Activated T-cell treated with anti-CD3 and anti-CD28 coated beads for 1 hour (primary cell): Measurements from ENCODE around the gene LEFTY1.
"Not testable (repeated sequence)": the region's sequence is repeated elsewhere in the genome, so short reads cannot be mapped to it uniquely, and the experiment has no call there.

Source experiments
- DNase-seq: peaks from one replicate; pipeline ENCODE4 v3.0.0-alpha.2; 2020; ENCODE audit warnings: low read depth

Gene LEFTY1

GRCh38 chr1:225888898-225889601, at the start of gene LEFTY1:
Gene LEFTY1 (minus strand): TSS chr1:225889146. CDS start chr1:225889066, 80 bp downstream.
- no peak for DNase-seq

- DNase-seq, result no peak
Measured at GRCh38 chr1:225937048-225937968, 48.4 kb upstream of the LEFTY1 start.

- no peak for DNase-seq
Measured at GRCh38 chr1:225936523-225936922, 47.6 kb upstream of the LEFTY1 start.

DNA sequence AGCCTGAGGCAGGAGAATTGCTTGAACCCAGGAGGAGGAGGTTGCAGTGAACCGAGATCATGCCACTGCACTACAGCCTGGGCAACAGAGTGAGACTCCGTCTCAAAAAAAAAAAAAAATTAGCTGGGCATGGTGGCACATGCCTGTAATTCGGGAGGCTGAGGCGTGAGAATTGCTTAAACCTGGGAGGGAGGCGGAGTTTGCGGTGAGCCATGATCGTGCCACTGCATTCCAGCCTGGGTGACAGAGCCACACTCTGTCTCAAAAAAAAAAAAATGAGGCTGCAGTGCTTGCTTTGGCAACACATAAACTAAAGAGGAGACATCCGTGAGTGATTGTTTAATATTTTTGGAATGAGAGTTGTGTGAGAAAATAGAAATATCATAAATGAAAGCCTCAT, 47.1 kb upstream of the LEFTY1 start:
- DNase-seq, result not testable (repeated sequence)

GRCh38 chr1:225934711-225935110, 45.8 kb upstream of the LEFTY1 start:
- no peak for DNase-seq

- DNase-seq, result no peak
Measured at GRCh38 chr1:225933072-225933471, 44.1 kb upstream of the LEFTY1 start.

- no peak for DNase-seq
Measured at GRCh38 chr1:225931270-225932136, 42.6 kb upstream of the LEFTY1 start.

- no peak for DNase-seq
Measured at GRCh38 chr1:225930566-225930965, 41.6 kb upstream of the LEFTY1 start.

DNA sequence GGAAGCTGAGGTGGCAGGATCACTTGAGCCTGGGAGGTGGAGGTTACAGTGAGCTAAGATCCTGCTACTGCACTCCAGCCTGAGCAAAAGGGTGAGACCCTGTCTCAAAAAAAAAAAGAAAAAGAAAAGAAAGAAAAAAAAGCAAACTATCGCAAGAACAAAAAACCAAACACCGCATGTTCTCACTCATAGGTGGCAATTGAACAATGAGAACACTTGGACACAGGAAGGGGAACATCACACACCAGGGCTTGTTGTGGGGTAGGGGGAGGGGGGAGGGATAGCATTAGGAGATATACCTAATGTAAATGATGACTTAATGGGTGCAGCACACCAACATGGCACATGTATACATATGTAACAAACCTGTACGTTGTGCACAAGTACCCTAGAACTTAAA, 40.5 kb upstream of the LEFTY1 start:
- not testable (repeated sequence) for DNase-seq

GRCh38 chr1:225928186-225929175, 39.5 kb upstream of the LEFTY1 start:
- DNase-seq, result no peak

- no peak for DNase-seq
Measured at GRCh38 chr1:225926551-225927113, 37.7 kb upstream of the LEFTY1 start.

DNA sequence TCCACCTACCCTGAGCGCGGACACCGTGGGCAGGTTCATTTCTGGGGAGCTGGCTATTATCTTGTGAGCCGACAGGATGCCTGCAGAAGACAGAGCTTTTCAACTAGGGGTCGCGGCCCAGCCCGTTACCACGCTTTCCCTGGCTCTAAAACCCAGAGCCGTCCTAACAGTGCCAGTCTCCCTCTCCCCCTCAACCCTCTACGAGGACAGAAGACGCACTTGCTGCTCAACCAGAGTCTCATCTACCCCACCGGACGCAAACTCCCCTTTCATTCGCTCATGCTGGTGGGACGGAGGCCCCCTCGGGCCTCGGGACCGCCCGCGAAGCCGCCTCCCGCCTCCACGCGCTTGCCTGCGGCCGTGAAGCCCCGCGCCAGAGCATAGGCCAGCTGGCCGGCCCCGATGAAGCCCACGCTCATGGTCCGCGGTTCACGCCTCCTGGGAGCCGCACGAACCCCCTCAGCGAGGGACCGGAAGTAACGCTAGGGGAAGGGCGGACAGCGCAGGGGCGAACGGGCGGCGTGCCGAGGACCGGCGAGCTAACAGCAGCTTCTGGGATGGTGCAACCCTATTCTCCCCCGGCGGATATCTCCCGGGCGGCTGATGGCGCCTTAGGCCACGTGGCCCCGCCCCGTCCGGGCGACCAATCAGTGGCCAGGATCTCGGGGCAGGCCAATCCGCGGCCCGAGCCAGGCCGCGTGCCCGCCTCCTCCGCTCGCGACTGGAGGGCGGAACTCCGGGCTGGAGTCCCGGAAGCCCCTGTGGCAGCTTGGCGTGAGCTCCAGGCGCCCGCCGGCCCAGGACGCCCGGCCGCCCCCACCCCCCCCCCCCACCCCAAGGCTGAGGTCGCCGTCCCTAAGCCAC, 35.0 kb upstream of the LEFTY1 start, which contains the start of gene PYCR2:
TSS of gene PYCR2 (minus strand) at position 559 of the 864 bp plus-strand sequence. CDS start at position 419, 140 bp downstream.
- DNase-seq, result peak; percentile 87

- DNase-seq, result no peak
Measured at GRCh38 chr1:225923381-225923691, 34.4 kb upstream of the LEFTY1 start.

GRCh38 chr1:225921734-225922709, 33.1 kb upstream of the LEFTY1 start:
- DNase-seq, result no peak

- no peak for DNase-seq
Measured at GRCh38 chr1:225919906-225920305, 31.0 kb upstream of the LEFTY1 start.

DNA sequence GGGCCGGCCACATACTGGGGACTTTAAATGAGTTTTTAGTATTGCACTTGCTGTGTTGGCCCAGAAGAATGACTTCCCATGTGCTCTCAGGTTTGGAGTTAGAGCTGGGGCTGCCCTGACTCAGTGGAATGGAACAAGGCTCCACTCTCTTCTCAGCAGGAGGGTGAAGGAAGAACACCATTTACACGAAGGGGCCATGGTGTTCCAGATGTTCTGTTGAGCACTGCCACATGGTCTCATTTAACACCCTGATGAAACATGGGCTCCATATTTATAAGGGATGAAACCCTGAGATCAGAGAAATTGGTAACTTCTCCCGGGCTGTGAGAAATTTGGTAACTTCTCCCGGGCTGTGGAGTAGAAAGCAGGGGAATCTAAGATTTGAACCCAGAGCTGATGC, 29.3 kb upstream of the LEFTY1 start:
- DNase-seq, result no peak

- DNase-seq, result no peak
Measured at GRCh38 chr1:225917536-225917935, 28.6 kb upstream of the LEFTY1 start.

- DNase-seq, result no peak
Measured at GRCh38 chr1:225917101-225917500, 28.2 kb upstream of the LEFTY1 start.
